Ecto neural progenitor cell (in vitro differentiated cells): ENCODE measurements around the gene CALN1.
"Not testable (repeated sequence)": the region's sequence is repeated elsewhere in the genome, so short reads cannot be mapped to it uniquely, and the experiment has no call there.

Experiments
- DNase-seq: peaks from one replicate; pipeline ENCODE4 v3.0.0-alpha.2; 2018; ENCODE audit warnings: low spot score

The CALN1 gene

DNA sequence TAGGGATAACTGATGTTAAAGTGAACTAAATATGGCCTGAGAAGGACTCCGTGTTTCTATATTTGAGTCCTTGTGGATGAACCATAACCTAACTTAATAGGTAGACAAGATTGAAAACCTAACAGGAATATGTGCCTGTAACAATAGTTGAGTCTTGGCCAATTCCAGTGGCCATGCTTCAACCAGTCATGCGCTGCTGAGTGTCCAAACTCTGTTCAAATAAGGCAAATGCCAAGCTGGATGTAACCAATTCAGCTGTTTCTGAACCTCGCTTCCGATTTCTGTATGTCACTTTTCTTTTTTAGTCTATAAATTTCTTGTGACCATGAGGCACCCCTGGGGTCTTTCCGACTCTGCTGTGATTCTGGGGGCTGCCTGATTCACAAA, 672.0 kb downstream of the CALN1 start:
- no peak for DNase-seq

DNA sequence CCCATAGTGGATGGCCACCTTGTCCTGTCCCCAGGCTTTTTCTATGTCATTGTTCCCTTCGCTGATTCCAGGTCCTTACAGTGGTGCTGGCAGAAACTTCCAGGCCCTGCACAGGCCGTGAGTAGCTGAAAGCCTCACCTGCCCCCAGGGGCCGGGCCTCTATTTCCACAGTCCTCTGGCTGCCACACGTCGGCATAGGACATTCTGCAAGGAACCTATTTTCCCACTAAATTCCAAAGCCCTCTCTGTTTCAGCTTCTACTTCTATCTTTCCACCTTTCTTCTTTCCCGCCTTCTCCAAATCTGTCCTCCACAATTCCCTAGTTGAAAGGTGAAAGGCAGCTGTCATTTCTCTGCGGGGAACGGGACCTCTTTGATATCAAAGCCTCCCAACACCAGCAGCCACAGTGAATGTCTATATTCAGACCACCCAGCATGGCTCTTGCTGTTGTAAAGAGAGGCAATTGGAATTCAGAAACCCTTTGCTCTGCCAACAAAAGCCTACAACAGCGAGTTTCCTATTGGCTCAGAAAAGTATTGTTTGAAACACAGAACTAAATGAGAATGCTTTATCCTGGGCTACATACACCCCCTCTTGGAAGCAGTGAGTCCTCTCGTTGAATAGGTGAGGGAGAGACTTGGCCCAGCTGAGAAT, 672.5 kb downstream of the CALN1 start:
- DNase-seq: no peak

- not testable (repeated sequence) for DNase-seq
Measured at GRCh38 chr7:71737931-71738540, 674.1 kb downstream of the CALN1 start.

GRCh38 chr7:71735961-71736556, 676.1 kb downstream of the CALN1 start:
- DNase-seq: peak; percentile 84

GRCh38 chr7:71733107-71733870, 678.8 kb downstream of the CALN1 start:
- DNase-seq: peak; percentile 97

DNA sequence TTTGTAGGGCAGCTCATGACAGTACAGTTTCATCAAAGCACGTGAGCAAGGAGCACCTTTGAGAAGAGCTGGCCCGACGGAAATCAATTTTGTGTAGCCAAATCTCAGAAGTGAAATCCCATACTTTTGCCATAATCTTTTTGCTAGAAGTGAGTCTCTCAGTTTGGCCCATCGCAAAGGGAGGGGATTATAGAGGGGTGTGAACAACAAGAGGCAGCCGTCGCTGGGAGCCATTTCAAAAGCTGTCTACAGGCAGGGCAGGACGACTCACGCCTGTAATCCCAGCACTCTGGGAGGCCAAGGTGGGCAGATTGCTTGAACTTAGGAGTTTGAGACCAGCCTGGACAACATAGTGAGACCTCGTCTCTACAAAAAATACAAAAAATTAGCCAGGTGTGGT, 680.4 kb downstream of the CALN1 start:
- DNase-seq: no peak
